Psoas muscle (tissue), 8 donors: Measurements from ENCODE around the gene FAM171A1. TPM values are rescaled to one million over a fixed set of nuclear protein-coding genes. Genes with fewer than 3 reads are reported as not detected.
A peak's percentile ranks its signal among the peaks of the same experiment; 100 is the strongest.

Experiments
- ATAC-seq, 4 donors: fragments of 200-7000 bp; cut with Tn5 transposase; one replicate each; pipeline ENCODE4 v1.9.1; 2020; ENCODE audit warnings: moderate library complexity in 3 of 4, mild to moderate bottlenecking in 2 of 4
- DNase-seq, 2 donors: peaks; one replicate each; pipeline ENCODE4 v3.0.0-alpha.2; 2020
- H3K27ac ChIP-seq: fragments of 200-600 bp; one replicate; pipeline ENCODE4 v1.8.0; 2022
- H3K27me3 ChIP-seq, 3 donors: fragments of 200-600 bp in 1 of 3; one replicate each; pipeline versions ENCODE4 v1.6.1 to v1.8.0; 2013 to 2022; ENCODE audit warnings: low read length in 2 of 3, mild to moderate bottlenecking in 2 of 3, moderate library complexity in 1 of 3; ENCODE audit not compliant: insufficient read depth in 3 of 3
- H3K36me3 ChIP-seq, 2 donors: fragments of 200-600 bp in 1 of 2; one replicate each; pipeline versions ENCODE4 v1.6.1 to v1.8.0; 2013 to 2022; ENCODE audit warnings: low read depth in 1 of 2, mild to moderate bottlenecking in 1 of 2, moderate library complexity in 1 of 2; ENCODE audit not compliant: insufficient read depth in 1 of 2
- H3K4me1 ChIP-seq: fragments of 200-600 bp; one replicate; pipeline ENCODE4 v1.8.0; 2022
- H3K4me3 ChIP-seq: fragments of 200-600 bp; one replicate; pipeline ENCODE4 v1.8.0; 2022; ENCODE audit warnings: mild to moderate bottlenecking
- H3K9me3 ChIP-seq: fragments of 200-600 bp; one replicate; pipeline ENCODE4 v1.8.0; 2022
- CTCF ChIP-seq: fragments of 200-600 bp; IDR thresholded peaks from one replicate; pipeline ENCODE4 v1.8.0; 2022; ENCODE audit warnings: antibody characterized with exemption
- WGBS, 3 donors: extraction: QIAGEN DNeasy Blood & Tissue Kit; methylation state at CpG; one replicate each; pipeline versions ENCODE4 v1.1.6 to v1.1.7; 2013; 5-methylcytosine and 5-hydroxymethylcytosine counted together
- intact Hi-C, 2 donors: fragments of 100-400 bp; cut with DNase I; formaldehyde crosslinking; loops; one replicate each; pipeline versions ENCODE4 v1.11.0 to v1.14.2; 2022
- polyA plus RNA-seq, 3 donors: library from polyadenylated mRNA; stranded (reverse); fragments of 200-250 nt; gene quantifications; one replicate each; pipeline ENCODE4 v1.2.3, GENCODE V29; 2013
- total RNA-seq, 4 donors: library from RNA; stranded (reverse); fragmentation: NEBNext Ultra II Directional in 2 of 4; extraction: Animal tissue kit (Norgen Biotek cat#: 25700) in 2 of 4; gene quantifications; one replicate each; pipeline versions ENCODE4 v1.2.1 to v1.2.4, GENCODE V29; 2021 to 2023
- donor health status: healthy with polysubstance abuse.
- donor health status: DM: no; HTN: no; CAD: no; lungs with moderate emphysema.
- donor health status: Bipolar disorder and iron deficiency.
- donor health status: healthy.
- donor health status: DM: yes; HTN: yes; CAD: no.
- donor health status: DM: no; HTN: no; CAD: no.
- donor health status: DM: no; HTN: no; CAD: no.
- donor health status: DM: yes; HTN: yes; CAD: no.

FAM171A1 gene
- total and polyA plus RNA-seq, 7 donors = 3.9 to 10.5 (median 5.0) TPM

GRCh38 chr10:15369256-15370211 lies 1.6 kb downstream of the FAM171A1 start:
- peak overlapping the region; percentile 77 for H3K4me3 ChIP-seq
- intact Hi-C loops = no loop called here
- 23 to 39% (median 27%) methylated on average over 29 of the region's 29 CpGs for WGBS, 3 donors
- H3K27ac ChIP-seq = peak overlapping the region; percentile 4
- no peak for TF ChIP-seq CTCF
- DNase-seq (peak in 1 of 2 donors; percentile 20), ATAC-seq (no peak)
- no peaks in the 10 kb centered on the region for H3K36me3 ChIP-seq
- H3K27me3 ChIP-seq = peaks cover 0 to 2% (median 0%) of the 10 kb centered on the region in 3 donors
- no peaks in the 10 kb centered on the region for H3K9me3 ChIP-seq
- H3K4me1 ChIP-seq = no peaks in the 10 kb centered on the region

- DNase-seq (no peak), ATAC-seq (no peak)
- Histone ChIP-seq H3K36me3 (no peaks in the 10 kb centered on the region), H3K9me3 (no peaks in the 10 kb centered on the region), H3K4me1 (no peaks in the 10 kb centered on the region), H3K27ac (no peak overlapping the region), H3K4me3 (no peak overlapping the region), H3K27me3 (peaks cover 0 to 2% (median 0%) of the 10 kb centered on the region in 3 donors)
- intact Hi-C loops = no loop called here
- TF ChIP-seq CTCF = no peak
- 62 to 66% (median 64%) methylated on average over 7 of the region's 7 CpGs for WGBS, 3 donors
Observed at GRCh38 chr10:15368101-15368855, 2.8 kb downstream of the FAM171A1 start.

- H3K27me3 ChIP-seq = peaks cover 0 to 2% (median 0%) of the 10 kb centered on the region in 3 donors
- no peaks in the 10 kb centered on the region for H3K36me3 ChIP-seq
- no peak overlapping the region for H3K27ac ChIP-seq
- 46 to 54% (median 47%) methylated on average over 8 of the region's 8 CpGs for WGBS, 3 donors
- no peaks in the 10 kb centered on the region for H3K9me3 ChIP-seq
- TF ChIP-seq CTCF = no peak
- H3K4me1 ChIP-seq = no peaks in the 10 kb centered on the region
- peak in 1 of 4 donors; percentile 72 for ATAC-seq
- H3K4me3 ChIP-seq = no peak overlapping the region
- intact Hi-C loops = no loop called here
- DNase-seq = no peak
Observed at GRCh38 chr10:15367296-15368085, 3.6 kb downstream of the FAM171A1 start.

GRCh38 chr10:15365692-15366091 lies 5.4 kb downstream of the FAM171A1 start:
- Histone ChIP-seq H3K4me3 (no peak overlapping the region), H3K36me3 (no peaks in the 10 kb centered on the region), H3K27me3 (no peaks in the 10 kb centered on the region), H3K27ac (no peak overlapping the region), H3K9me3 (no peaks in the 10 kb centered on the region), H3K4me1 (no peaks in the 10 kb centered on the region)
- intact Hi-C loops = no loop called here
- DNase-seq (no peak), ATAC-seq (no peak)
- TF ChIP-seq CTCF = no peak
- WGBS, 3 donors = 73 to 95% (median 86%) methylated on average over 1 of the region's 1 CpG
